ENCODE results near the gene DUSP8. TPM values are rescaled to one million over a fixed set of nuclear protein-coding genes. Genes with fewer than 3 reads are reported as not detected.
A peak's percentile ranks its signal among the peaks of the same experiment; 100 is the strongest.

DUSP8 gene
- total RNA-seq, 1 donor from 2014 or later = 0.52 TPM

DNA sequence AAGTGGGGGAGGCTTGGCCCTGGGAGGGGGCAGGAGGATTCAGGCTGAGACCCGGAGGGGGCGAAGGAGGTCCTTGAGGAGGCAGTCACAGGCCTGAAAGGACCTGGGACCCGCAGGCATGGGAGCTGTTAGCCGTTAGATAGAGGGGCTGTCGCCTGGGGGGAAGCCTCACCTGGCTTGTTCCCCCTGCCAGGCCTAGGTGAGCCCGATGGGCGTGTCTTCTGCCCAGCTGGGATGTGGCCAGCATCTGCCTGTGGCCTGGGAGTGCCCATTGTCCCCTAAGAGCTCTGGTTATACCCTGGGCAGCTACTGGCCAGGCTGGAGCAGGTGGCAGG is 1.8 kb upstream of the DUSP8 start:
- H3K9ac ChIP-seq (ENCODE audit: low read depth in 1 of 3, low read length in 3 of 3) = peak overlapping the region in 2 of 3 donors; percentile 65 to 81
- H3K4me1 ChIP-seq (ENCODE audit: control insufficient read depth in 3 of 3, insufficient read depth in 3 of 3, low read length in 3 of 3) = peaks cover 12 to 36% (median 36%) of the 10 kb centered on the region in 3 donors
- peak overlapping the region in 2 of 3 donors; percentile 52 to 67 for H3K4me3 ChIP-seq (ENCODE audit: low read length in 3 of 3)
- H3K36me3 ChIP-seq (ENCODE audit: control insufficient read depth in 3 of 3, insufficient read depth in 3 of 3, low read length in 3 of 3) = no peaks in the 10 kb centered on the region
- peaks cover 0 to 4% (median 0%) of the 10 kb centered on the region in 3 donors for H3K27me3 ChIP-seq (ENCODE audit: control insufficient read depth in 3 of 3, insufficient read depth in 3 of 3, low read length in 3 of 3)
- peak overlapping the region; percentile 81 for H3K27ac ChIP-seq (ENCODE audit: low read depth, low read length)
- peaks cover 0 to 4% (median 4%) of the 10 kb centered on the region in 3 donors for H3K9me3 ChIP-seq (ENCODE audit: control insufficient read depth in 3 of 3, low read length in 3 of 3)

DNA sequence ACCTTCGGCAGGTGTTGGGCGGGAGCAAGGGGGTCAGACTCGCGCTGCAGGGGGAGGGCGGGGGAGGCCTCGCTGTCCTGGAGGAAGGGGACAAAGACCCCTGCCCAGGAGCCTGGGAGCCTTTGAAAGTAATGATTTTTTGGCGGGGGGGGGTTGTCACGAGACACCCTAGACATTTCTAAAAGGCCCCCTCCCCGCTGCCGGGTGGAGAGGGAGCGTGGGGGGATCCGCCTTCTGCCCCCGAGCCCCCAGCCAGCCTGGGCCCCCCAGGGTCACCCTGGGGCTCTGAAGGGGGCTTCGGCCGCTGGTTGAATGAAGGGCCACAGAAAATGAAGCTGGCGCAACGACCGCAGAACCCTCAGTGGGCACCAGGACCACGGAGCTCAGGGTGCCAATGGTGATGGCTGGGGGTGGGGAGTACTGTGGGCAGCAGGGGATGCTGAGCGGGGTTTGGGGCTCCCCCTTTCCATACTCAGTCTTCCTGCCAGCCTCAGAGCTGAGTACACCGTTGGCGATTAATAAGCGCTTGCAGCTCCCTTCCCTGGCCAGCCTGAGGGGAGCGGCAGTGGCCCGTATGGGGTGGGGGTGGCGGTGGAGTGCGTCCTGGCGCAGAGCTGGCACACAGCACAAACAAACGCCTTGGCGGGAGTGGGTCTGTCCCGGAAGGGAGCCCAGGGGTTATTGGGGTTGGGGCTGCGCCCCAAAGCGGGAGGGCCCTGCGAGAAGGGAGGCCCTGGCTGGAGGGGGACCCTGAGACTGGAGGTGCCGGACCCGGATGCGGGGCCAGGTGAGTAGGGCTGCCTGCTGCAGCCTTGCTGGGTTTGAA is 1.2 kb upstream of the DUSP8 start:
- Histone ChIP-seq H3K27ac (ENCODE audit: low read depth, low read length) (peak overlapping the region; percentile 81), H3K27me3 (ENCODE audit: control insufficient read depth in 3 of 3, insufficient read depth in 3 of 3, low read length in 3 of 3) (peaks cover 0 to 4% (median 0%) of the 10 kb centered on the region in 3 donors)

DNA sequence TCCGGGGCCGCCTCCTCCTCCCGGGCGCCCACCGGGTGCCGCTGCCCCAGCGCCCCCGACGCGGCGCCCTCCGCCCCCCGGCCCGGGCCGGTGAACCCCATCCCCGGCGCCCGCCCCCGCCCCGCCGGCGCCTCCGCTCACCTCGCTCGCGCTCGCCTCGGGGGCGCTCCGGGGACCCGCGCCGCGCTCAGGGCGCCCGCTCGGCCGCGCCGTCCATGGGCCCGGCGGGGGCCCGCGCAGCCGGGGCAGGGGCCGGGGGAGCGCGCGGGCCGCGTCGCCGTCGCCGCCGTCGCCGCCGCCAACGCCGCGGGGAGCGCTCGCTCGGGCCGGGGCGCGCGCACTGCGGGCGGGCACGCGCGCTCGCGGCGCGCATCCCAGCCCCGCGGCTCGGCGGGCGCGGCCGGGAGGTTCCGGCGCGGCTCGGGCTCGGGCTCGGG is 293 bp downstream of the DUSP8 start:
- Histone ChIP-seq H3K9me3 (ENCODE audit: control insufficient read depth in 3 of 3, low read length in 3 of 3) (no peaks in the 10 kb centered on the region), H3K27ac (ENCODE audit: low read depth, low read length) (peak overlapping the region; percentile 73), H3K4me1 (ENCODE audit: control insufficient read depth in 3 of 3, insufficient read depth in 3 of 3, low read length in 3 of 3) (peaks cover 21 to 57% (median 57%) of the 10 kb centered on the region in 3 donors), H3K9ac (ENCODE audit: low read depth in 1 of 3, low read length in 3 of 3) (peak overlapping the region in 2 of 3 donors; percentile 78 to 83), H3K27me3 (ENCODE audit: control insufficient read depth in 3 of 3, insufficient read depth in 3 of 3, low read length in 3 of 3) (peaks cover 0 to 4% (median 0%) of the 10 kb centered on the region in 3 donors), H3K36me3 (ENCODE audit: control insufficient read depth in 3 of 3, insufficient read depth in 3 of 3, low read length in 3 of 3) (no peaks in the 10 kb centered on the region), H3K4me3 (ENCODE audit: low read length in 3 of 3) (peak overlapping the region in 2 of 3 donors; percentile 62 to 75)

More for the DNA sequence above, 1.2 kb upstream of the DUSP8 start:
- Histone ChIP-seq H3K36me3 (ENCODE audit: control insufficient read depth in 3 of 3, insufficient read depth in 3 of 3, low read length in 3 of 3) (no peaks in the 10 kb centered on the region), H3K4me3 (ENCODE audit: low read length in 3 of 3) (peak overlapping the region in 2 of 3 donors; percentile 40 to 71), H3K9me3 (ENCODE audit: control insufficient read depth in 3 of 3, low read length in 3 of 3) (peaks cover 0 to 1% (median under 1%) of the 10 kb centered on the region in 3 donors), H3K9ac (ENCODE audit: low read depth in 1 of 3, low read length in 3 of 3) (peak overlapping the region in 2 of 3 donors; percentile 79 to 81), H3K4me1 (ENCODE audit: control insufficient read depth in 3 of 3, insufficient read depth in 3 of 3, low read length in 3 of 3) (peaks cover 12 to 42% (median 42%) of the 10 kb centered on the region in 3 donors)

GRCh38 chr11:1570896-1571759 is 943 bp downstream of the DUSP8 start:
- H3K36me3 ChIP-seq (ENCODE audit: control insufficient read depth in 3 of 3, insufficient read depth in 3 of 3, low read length in 3 of 3) = no peaks in the 10 kb centered on the region
- H3K27me3 ChIP-seq (ENCODE audit: control insufficient read depth in 3 of 3, insufficient read depth in 3 of 3, low read length in 3 of 3) = peaks cover 0 to 4% (median 0%) of the 10 kb centered on the region in 3 donors
- peak overlapping the region; percentile 73 for H3K27ac ChIP-seq (ENCODE audit: low read depth, low read length)
- H3K9ac ChIP-seq (ENCODE audit: low read depth in 1 of 3, low read length in 3 of 3) = peak overlapping the region in 2 of 3 donors; percentile 78 to 83
- no peaks in the 10 kb centered on the region for H3K9me3 ChIP-seq (ENCODE audit: control insufficient read depth in 3 of 3, low read length in 3 of 3)
- peaks cover 21 to 63% (median 63%) of the 10 kb centered on the region in 3 donors for H3K4me1 ChIP-seq (ENCODE audit: control insufficient read depth in 3 of 3, insufficient read depth in 3 of 3, low read length in 3 of 3)
- H3K4me3 ChIP-seq (ENCODE audit: low read length in 3 of 3) = peak overlapping the region in 2 of 3 donors; percentile 62 to 75

- Histone ChIP-seq H3K9me3 (ENCODE audit: control insufficient read depth in 3 of 3, low read length in 3 of 3) (no peaks in the 10 kb centered on the region), H3K36me3 (ENCODE audit: control insufficient read depth in 3 of 3, insufficient read depth in 3 of 3, low read length in 3 of 3) (no peaks in the 10 kb centered on the region), H3K9ac (ENCODE audit: low read depth in 1 of 3, low read length in 3 of 3) (peak overlapping the region in 2 of 3 donors; percentile 14 to 64), H3K27me3 (ENCODE audit: control insufficient read depth in 3 of 3, insufficient read depth in 3 of 3, low read length in 3 of 3) (peaks cover 0 to 4% (median 0%) of the 10 kb centered on the region in 3 donors), H3K4me3 (ENCODE audit: low read length in 3 of 3) (peak overlapping the region in 1 of 3 donors; percentile 75), H3K4me1 (ENCODE audit: control insufficient read depth in 3 of 3, insufficient read depth in 3 of 3, low read length in 3 of 3) (peaks cover 21 to 69% (median 68%) of the 10 kb centered on the region in 3 donors), H3K27ac (ENCODE audit: low read depth, low read length) (peak overlapping the region; percentile 73)
These were observed 1.6 kb downstream of the DUSP8 start for GRCh38 chr11:1570531-1570895.

DNA sequence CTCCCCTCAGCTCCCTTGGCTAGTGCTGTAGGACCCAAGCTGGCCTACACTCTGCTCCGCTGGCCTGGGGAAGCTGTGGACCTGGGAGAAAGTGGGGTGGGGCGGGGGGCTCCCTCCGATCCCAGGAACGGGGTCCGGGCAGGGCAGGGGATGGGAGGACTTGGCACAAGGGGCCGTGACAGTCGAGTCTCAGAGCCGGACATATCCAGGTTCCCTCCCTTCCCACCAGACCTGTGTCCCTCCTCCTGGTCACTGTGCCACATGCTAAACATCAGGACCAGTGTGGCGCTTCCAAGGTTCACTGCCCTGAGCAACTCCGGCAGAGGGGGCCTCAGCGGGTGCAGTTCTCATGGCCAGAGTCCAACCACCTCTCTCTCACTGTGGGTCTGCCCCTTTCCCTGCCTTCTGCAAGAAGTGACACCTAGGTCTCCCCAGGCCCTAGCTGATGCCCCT is 2.0 kb downstream of the DUSP8 start:
- H3K9ac ChIP-seq (ENCODE audit: low read depth in 1 of 3, low read length in 3 of 3) = peak overlapping the region in 2 of 3 donors; percentile 14 to 64

DNA sequence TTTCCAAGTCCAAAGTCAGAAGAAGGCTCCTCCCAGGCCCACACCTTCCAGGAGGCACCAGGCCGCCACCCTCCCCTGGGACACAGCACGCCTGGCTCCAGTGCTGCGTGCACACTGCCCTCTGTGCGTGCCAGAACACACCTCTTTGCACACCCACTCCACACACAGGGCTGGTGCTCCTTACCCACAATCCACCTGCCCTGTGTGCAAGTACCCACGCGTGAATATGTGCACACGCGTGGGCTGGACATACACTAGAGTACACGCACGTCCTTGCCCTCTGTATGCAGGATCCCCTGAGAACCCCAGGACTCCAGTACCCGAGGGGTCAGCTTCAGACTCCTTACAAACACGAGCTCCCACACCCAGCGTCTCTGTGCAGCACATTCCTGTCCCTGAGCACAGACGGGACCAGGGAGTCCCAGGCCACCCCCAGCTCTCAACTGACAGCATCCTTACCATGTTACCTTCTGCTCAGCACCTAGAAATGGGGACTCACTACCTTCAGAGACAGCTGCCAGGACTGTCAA is 2.8 kb downstream of the DUSP8 start:
- H3K4me3 ChIP-seq (ENCODE audit: low read length in 3 of 3) = no peak overlapping the region
- H3K36me3 ChIP-seq (ENCODE audit: control insufficient read depth in 3 of 3, insufficient read depth in 3 of 3, low read length in 3 of 3) = peaks cover 0 to 4% (median 0%) of the 10 kb centered on the region in 3 donors
- peak overlapping the region in 1 of 3 donors; percentile 62 for H3K9ac ChIP-seq (ENCODE audit: low read depth in 1 of 3, low read length in 3 of 3)
- peaks cover 20 to 79% (median 77%) of the 10 kb centered on the region in 3 donors for H3K4me1 ChIP-seq (ENCODE audit: control insufficient read depth in 3 of 3, insufficient read depth in 3 of 3, low read length in 3 of 3)
- no peak overlapping the region for H3K27ac ChIP-seq (ENCODE audit: low read depth, low read length)
- H3K9me3 ChIP-seq (ENCODE audit: control insufficient read depth in 3 of 3, low read length in 3 of 3) = no peaks in the 10 kb centered on the region
- H3K27me3 ChIP-seq (ENCODE audit: control insufficient read depth in 3 of 3, insufficient read depth in 3 of 3, low read length in 3 of 3) = peaks cover 0 to 4% (median 0%) of the 10 kb centered on the region in 3 donors

More for the DNA sequence above, 2.0 kb downstream of the DUSP8 start:
- H3K36me3 ChIP-seq (ENCODE audit: control insufficient read depth in 3 of 3, insufficient read depth in 3 of 3, low read length in 3 of 3) = peaks cover 0 to 4% (median 0%) of the 10 kb centered on the region in 3 donors
- H3K4me3 ChIP-seq (ENCODE audit: low read length in 3 of 3) = no peak overlapping the region
- H3K27me3 ChIP-seq (ENCODE audit: control insufficient read depth in 3 of 3, insufficient read depth in 3 of 3, low read length in 3 of 3) = peaks cover 0 to 4% (median 0%) of the 10 kb centered on the region in 3 donors
- peak overlapping the region; percentile 9 for H3K27ac ChIP-seq (ENCODE audit: low read depth, low read length)
- H3K4me1 ChIP-seq (ENCODE audit: control insufficient read depth in 3 of 3, insufficient read depth in 3 of 3, low read length in 3 of 3) = peaks cover 21 to 74% (median 73%) of the 10 kb centered on the region in 3 donors
- H3K9me3 ChIP-seq (ENCODE audit: control insufficient read depth in 3 of 3, low read length in 3 of 3) = no peaks in the 10 kb centered on the region

DNA sequence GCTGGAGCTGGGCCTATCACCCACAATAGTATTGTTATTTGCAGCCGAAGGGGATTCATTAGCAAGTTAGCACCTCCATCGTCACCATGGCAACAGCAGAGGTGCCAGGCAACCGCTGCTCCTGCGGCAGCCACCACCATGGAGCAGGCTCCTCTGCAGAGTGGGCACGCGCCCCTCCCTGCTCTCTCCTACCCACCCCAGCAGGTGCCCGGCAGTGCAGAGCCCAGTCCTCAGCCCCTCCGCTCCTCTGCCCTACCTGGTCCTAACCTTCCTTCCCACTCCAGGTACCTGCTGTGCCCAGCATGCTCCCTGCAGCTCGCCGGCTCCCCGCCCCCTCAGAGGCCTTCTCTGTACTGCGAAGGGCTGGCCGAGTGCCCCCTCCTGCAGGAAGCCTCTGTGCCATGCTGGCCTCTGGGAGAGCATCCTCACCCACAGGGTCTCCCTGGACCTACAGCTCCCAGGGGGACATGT is 3.6 kb downstream of the DUSP8 start:
- peaks cover 15 to 75% (median 74%) of the 10 kb centered on the region in 3 donors for H3K4me1 ChIP-seq (ENCODE audit: control insufficient read depth in 3 of 3, insufficient read depth in 3 of 3, low read length in 3 of 3)
- peak overlapping the region; percentile 79 for H3K27ac ChIP-seq (ENCODE audit: low read depth, low read length)
- peak overlapping the region in 1 of 3 donors; percentile 82 for H3K9ac ChIP-seq (ENCODE audit: low read depth in 1 of 3, low read length in 3 of 3)
- no peak overlapping the region for H3K4me3 ChIP-seq (ENCODE audit: low read length in 3 of 3)
- H3K36me3 ChIP-seq (ENCODE audit: control insufficient read depth in 3 of 3, insufficient read depth in 3 of 3, low read length in 3 of 3) = peaks cover 0 to 11% (median 0%) of the 10 kb centered on the region in 3 donors
- no peaks in the 10 kb centered on the region for H3K9me3 ChIP-seq (ENCODE audit: control insufficient read depth in 3 of 3, low read length in 3 of 3)
- H3K27me3 ChIP-seq (ENCODE audit: control insufficient read depth in 3 of 3, insufficient read depth in 3 of 3, low read length in 3 of 3) = no peaks in the 10 kb centered on the region

DNA sequence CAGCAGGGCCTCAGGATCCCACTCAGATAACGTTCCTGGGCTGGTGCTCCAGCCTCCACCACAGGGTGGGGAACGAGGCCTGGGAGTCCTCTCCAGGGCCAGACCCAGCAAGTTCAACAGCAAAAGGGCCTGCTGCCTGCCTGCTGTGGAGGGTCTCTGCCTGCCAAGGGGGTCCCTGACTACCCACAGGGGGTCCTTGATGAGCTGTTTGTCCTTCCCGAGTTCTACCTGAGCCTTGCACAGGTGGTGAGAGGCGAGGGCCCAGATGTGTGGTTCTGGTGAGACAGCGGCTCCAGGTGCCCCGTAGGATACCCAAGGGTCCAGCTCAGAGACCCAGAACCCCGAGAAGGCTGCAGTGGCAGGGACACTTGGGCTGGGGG is 4.4 kb downstream of the DUSP8 start:
- Histone ChIP-seq H3K27ac (ENCODE audit: low read depth, low read length) (peak overlapping the region; percentile 79), H3K27me3 (ENCODE audit: control insufficient read depth in 3 of 3, insufficient read depth in 3 of 3, low read length in 3 of 3) (no peaks in the 10 kb centered on the region), H3K9me3 (ENCODE audit: control insufficient read depth in 3 of 3, low read length in 3 of 3) (no peaks in the 10 kb centered on the region), H3K9ac (ENCODE audit: low read depth in 1 of 3, low read length in 3 of 3) (peak overlapping the region in 2 of 3 donors; percentile 14 to 82), H3K4me1 (ENCODE audit: control insufficient read depth in 3 of 3, insufficient read depth in 3 of 3, low read length in 3 of 3) (peaks cover 15 to 77% (median 73%) of the 10 kb centered on the region in 3 donors), H3K4me3 (ENCODE audit: low read length in 3 of 3) (peak overlapping the region in 1 of 3 donors; percentile 13), H3K36me3 (ENCODE audit: control insufficient read depth in 3 of 3, insufficient read depth in 3 of 3, low read length in 3 of 3) (peaks cover 0 to 19% (median 5%) of the 10 kb centered on the region in 3 donors)
